Measurements from ENCODE around the gene TRAM2. TPM values are rescaled to one million over a fixed set of nuclear protein-coding genes. Genes with fewer than 3 reads are reported as not detected.
A peak's percentile ranks its signal among the peaks of the same experiment; 100 is the strongest.

TRAM2 gene
- total and polyA plus RNA-seq, 2 of the 13 experiments (the other 11 are each of a cell fraction or from before 2014, with no cell fraction given) = 49.1 to 72.5 TPM

GRCh38 chr6:52503851-52504781, 72.7 kb downstream of the TRAM2 start (continued):
- TF ChIP-seq ZFP91 (CRISPR knock-in tag; IDR thresholded peaks at IDR 0.05; ENCODE audit: borderline replicate concordance) (peak; percentile 25; the same call in 1 of the 2 replicates), NRL (CRISPR knock-in tag; IDR thresholded peaks at IDR 0.05; ENCODE audit: borderline replicate concordance) (0 out of 2 replicates have a peak, but pooled peaks have one; percentile 10), MLLT10 (CRISPR knock-in tag; IDR thresholded peaks at IDR 0.05) (no peak), FLYWCH1 (CRISPR knock-in tag; IDR thresholded peaks at IDR 0.05) (no peak), ZC3H13 (CRISPR knock-in tag; IDR thresholded peaks at IDR 0.05) (no peak), ZNF382 (CRISPR knock-in tag; IDR thresholded peaks at IDR 0.05; ENCODE audit: borderline replicate concordance) (no peak), ZSCAN30 (CRISPR knock-in tag; IDR thresholded peaks at IDR 0.05) (no peak), ZBTB33 (CRISPR knock-in tag; IDR thresholded peaks at IDR 0.05) (peak; percentile 90)
- TF ChIP-seq, protein P1, sequence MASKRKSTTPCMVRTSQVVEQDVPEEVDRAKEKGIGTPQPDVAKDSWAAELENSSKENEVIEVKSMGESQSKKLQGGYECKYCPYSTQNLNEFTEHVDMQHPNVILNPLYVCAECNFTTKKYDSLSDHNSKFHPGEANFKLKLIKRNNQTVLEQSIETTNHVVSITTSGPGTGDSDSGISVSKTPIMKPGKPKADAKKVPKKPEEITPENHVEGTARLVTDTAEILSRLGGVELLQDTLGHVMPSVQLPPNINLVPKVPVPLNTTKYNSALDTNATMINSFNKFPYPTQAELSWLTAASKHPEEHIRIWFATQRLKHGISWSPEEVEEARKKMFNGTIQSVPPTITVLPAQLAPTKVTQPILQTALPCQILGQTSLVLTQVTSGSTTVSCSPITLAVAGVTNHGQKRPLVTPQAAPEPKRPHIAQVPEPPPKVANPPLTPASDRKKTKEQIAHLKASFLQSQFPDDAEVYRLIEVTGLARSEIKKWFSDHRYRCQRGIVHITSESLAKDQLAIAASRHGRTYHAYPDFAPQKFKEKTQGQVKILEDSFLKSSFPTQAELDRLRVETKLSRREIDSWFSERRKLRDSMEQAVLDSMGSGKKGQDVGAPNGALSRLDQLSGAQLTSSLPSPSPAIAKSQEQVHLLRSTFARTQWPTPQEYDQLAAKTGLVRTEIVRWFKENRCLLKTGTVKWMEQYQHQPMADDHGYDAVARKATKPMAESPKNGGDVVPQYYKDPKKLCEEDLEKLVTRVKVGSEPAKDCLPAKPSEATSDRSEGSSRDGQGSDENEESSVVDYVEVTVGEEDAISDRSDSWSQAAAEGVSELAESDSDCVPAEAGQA (IDR thresholded peaks at IDR 0.05; ENCODE audit: low read depth) = no peak
- TF ChIP-seq, protein P1 (CRISPR knock-in tag; IDR thresholded peaks at IDR 0.05; ENCODE audit: borderline replicate concordance) = no peak
- TF ChIP-seq, protein P2, sequence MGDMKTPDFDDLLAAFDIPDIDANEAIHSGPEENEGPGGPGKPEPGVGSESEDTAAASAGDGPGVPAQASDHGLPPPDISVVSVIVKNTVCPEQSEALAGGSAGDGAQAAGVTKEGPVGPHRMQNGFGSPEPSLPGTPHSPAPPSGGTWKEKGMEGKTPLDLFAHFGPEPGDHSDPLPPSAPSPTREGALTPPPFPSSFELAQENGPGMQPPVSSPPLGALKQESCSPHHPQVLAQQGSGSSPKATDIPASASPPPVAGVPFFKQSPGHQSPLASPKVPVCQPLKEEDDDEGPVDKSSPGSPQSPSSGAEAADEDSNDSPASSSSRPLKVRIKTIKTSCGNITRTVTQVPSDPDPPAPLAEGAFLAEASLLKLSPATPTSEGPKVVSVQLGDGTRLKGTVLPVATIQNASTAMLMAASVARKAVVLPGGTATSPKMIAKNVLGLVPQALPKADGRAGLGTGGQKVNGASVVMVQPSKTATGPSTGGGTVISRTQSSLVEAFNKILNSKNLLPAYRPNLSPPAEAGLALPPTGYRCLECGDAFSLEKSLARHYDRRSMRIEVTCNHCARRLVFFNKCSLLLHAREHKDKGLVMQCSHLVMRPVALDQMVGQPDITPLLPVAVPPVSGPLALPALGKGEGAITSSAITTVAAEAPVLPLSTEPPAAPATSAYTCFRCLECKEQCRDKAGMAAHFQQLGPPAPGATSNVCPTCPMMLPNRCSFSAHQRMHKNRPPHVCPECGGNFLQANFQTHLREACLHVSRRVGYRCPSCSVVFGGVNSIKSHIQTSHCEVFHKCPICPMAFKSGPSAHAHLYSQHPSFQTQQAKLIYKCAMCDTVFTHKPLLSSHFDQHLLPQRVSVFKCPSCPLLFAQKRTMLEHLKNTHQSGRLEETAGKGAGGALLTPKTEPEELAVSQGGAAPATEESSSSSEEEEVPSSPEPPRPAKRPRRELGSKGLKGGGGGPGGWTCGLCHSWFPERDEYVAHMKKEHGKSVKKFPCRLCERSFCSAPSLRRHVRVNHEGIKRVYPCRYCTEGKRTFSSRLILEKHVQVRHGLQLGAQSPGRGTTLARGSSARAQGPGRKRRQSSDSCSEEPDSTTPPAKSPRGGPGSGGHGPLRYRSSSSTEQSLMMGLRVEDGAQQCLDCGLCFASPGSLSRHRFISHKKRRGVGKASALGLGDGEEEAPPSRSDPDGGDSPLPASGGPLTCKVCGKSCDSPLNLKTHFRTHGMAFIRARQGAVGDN (CRISPR knock-in tag; IDR thresholded peaks at IDR 0.05) = peak; percentile 45; the same call in 1 of the 2 replicates
- TF ChIP-seq, protein P3, sequence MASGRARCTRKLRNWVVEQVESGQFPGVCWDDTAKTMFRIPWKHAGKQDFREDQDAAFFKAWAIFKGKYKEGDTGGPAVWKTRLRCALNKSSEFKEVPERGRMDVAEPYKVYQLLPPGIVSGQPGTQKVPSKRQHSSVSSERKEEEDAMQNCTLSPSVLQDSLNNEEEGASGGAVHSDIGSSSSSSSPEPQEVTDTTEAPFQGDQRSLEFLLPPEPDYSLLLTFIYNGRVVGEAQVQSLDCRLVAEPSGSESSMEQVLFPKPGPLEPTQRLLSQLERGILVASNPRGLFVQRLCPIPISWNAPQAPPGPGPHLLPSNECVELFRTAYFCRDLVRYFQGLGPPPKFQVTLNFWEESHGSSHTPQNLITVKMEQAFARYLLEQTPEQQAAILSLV (CRISPR knock-in tag; IDR thresholded peaks at IDR 0.05; ENCODE audit: borderline replicate concordance) = no peak

All from HepG2 (cell line).